ENCODE measurements around the gene NFIA. TPM values are rescaled to one million over a fixed set of nuclear protein-coding genes. Genes with fewer than 3 reads are reported as not detected.

The NFIA gene
- polyA plus RNA-seq, 3 donors: 1.4 to 5.3 (median 2.4) TPM

DNA sequence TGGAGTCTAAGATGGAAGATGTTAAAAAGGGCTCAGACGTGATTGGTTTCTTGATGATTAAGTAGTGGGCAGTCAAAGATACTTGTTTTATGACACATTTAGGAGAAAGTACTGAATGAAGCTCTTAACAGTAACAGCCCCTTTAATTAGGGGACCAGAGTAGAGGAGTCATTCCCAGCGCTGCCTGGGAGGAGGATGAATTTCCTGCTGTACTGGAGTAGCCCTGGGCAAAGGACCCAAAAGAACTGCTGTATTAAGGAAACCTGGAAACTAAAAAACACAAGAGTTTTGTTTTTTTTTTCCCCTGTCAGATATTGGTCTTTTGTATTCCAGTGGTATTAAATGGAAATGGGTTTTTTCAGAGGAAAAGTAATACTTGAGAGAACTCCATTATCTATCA is 126.5 kb downstream of the NFIA start:
- Histone ChIP-seq H2AFZ (ENCODE audit: insufficient read depth, low read depth, low read length, poor library complexity, severe bottlenecking) (no peak overlapping the region), H3K4me1 (ENCODE audit: control insufficient read depth in 1 of 2, insufficient read depth in 2 of 2, low read length in 2 of 2) (no peaks in the 10 kb centered on the region), H4K20me1 (ENCODE audit: insufficient read depth, low read length) (no peaks in the 10 kb centered on the region), H3K79me2 (ENCODE audit: insufficient read depth, low read length) (no peaks in the 10 kb centered on the region), H3K9ac (ENCODE audit: insufficient read depth, low read length, poor library complexity, severe bottlenecking) (no peak overlapping the region), H3K4me2 (replicated peaks; ENCODE audit: extremely low read depth, low read length, poor library complexity, severe bottlenecking) (no peak overlapping the region), H3K27ac (ENCODE audit: low read depth in 1 of 2, low read length in 2 of 2) (no peak overlapping the region), H3K27me3 (ENCODE audit: control insufficient read depth in 2 of 2, insufficient read depth in 2 of 2, low read length in 2 of 2) (no peaks in the 10 kb centered on the region), H3K9me3 (replicated peaks in 1 of 2; ENCODE audit: control insufficient read depth in 1 of 2, insufficient read depth in 1 of 2, low read length in 2 of 2) (no peaks in the 10 kb centered on the region), H3K4me3 (replicated peaks in 1 of 3; ENCODE audit: low read depth in 2 of 3, low read length in 3 of 3) (no peak overlapping the region), H3K36me3 (replicated peaks in 1 of 2; ENCODE audit: control insufficient read depth in 1 of 2, insufficient read depth in 2 of 2, low read length in 2 of 2) (no peaks in the 10 kb centered on the region)
- DNase-seq: no peak
- Mint-ChIP-seq H3K4me1 (no peaks in the 10 kb centered on the region), H3K4me3 (no peak overlapping the region), H3K9me3 (no peaks in the 10 kb centered on the region), H3K36me3 (peaks cover 0 to 10% of the 10 kb centered on the region in 2 donors), H3K27me3 (ENCODE audit: low read depth in 3 of 3) (peaks cover 0 to 2% (median 0%) of the 10 kb centered on the region in 3 donors), H3K27ac (no peak overlapping the region)
- 100% methylated on average over 1 of the region's 2 CpGs for WGBS (ENCODE audit: insufficient coverage)
- intact Hi-C loops (cut with micrococcal nuclease): no loop called here
- TF ChIP-seq, protein P1, sequence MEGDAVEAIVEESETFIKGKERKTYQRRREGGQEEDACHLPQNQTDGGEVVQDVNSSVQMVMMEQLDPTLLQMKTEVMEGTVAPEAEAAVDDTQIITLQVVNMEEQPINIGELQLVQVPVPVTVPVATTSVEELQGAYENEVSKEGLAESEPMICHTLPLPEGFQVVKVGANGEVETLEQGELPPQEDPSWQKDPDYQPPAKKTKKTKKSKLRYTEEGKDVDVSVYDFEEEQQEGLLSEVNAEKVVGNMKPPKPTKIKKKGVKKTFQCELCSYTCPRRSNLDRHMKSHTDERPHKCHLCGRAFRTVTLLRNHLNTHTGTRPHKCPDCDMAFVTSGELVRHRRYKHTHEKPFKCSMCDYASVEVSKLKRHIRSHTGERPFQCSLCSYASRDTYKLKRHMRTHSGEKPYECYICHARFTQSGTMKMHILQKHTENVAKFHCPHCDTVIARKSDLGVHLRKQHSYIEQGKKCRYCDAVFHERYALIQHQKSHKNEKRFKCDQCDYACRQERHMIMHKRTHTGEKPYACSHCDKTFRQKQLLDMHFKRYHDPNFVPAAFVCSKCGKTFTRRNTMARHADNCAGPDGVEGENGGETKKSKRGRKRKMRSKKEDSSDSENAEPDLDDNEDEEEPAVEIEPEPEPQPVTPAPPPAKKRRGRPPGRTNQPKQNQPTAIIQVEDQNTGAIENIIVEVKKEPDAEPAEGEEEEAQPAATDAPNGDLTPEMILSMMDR (IDR thresholded peaks at IDR 0.05): no peak

GRCh38 chr1:61210435-61211154 is 128.2 kb downstream of the NFIA start:
- no peaks in the 10 kb centered on the region for H3K27me3 ChIP-seq (ENCODE audit: control insufficient read depth in 2 of 2, insufficient read depth in 2 of 2, low read length in 2 of 2)
- Mint-ChIP-seq H3K9me3 (no peaks in the 10 kb centered on the region), H3K27me3 (ENCODE audit: low read depth in 3 of 3) (peaks cover 0 to 2% (median 0%) of the 10 kb centered on the region in 3 donors), H3K27ac (no peak overlapping the region), H3K4me1 (no peaks in the 10 kb centered on the region), H3K36me3 (peaks cover 0 to 11% of the 10 kb centered on the region in 2 donors), H3K4me3 (no peak overlapping the region)
- no peaks in the 10 kb centered on the region for H3K4me1 ChIP-seq (ENCODE audit: control insufficient read depth in 1 of 2, insufficient read depth in 2 of 2, low read length in 2 of 2)
- H4K20me1 ChIP-seq (ENCODE audit: insufficient read depth, low read length): no peaks in the 10 kb centered on the region
- DNase-seq: no peak
- H3K36me3 ChIP-seq (replicated peaks in 1 of 2; ENCODE audit: control insufficient read depth in 1 of 2, insufficient read depth in 2 of 2, low read length in 2 of 2): no peaks in the 10 kb centered on the region
- TF ChIP-seq, protein P1 (IDR thresholded peaks at IDR 0.05): no peak
- H3K27ac ChIP-seq (ENCODE audit: low read depth in 1 of 2, low read length in 2 of 2): no peak overlapping the region
- intact Hi-C loops (cut with micrococcal nuclease): no loop called here
- H3K79me2 ChIP-seq (ENCODE audit: insufficient read depth, low read length): no peaks in the 10 kb centered on the region
- H2AFZ ChIP-seq (ENCODE audit: insufficient read depth, low read depth, low read length, poor library complexity, severe bottlenecking): no peak overlapping the region
- no peak overlapping the region for H3K9ac ChIP-seq (ENCODE audit: insufficient read depth, low read length, poor library complexity, severe bottlenecking)
- no peaks in the 10 kb centered on the region for H3K9me3 ChIP-seq (replicated peaks in 1 of 2; ENCODE audit: control insufficient read depth in 1 of 2, insufficient read depth in 1 of 2, low read length in 2 of 2)
- no CpG with 5 or more reads among the region's 3 CpGs for WGBS (ENCODE audit: insufficient coverage)
- no peak overlapping the region for H3K4me3 ChIP-seq (replicated peaks in 1 of 3; ENCODE audit: low read depth in 2 of 3, low read length in 3 of 3)
- no peak overlapping the region for H3K4me2 ChIP-seq (replicated peaks; ENCODE audit: extremely low read depth, low read length, poor library complexity, severe bottlenecking)
